Activated CD4-positive, alpha-beta T cell treated with anti-CD3 and anti-CD28 coated beads for 36 hours (primary cell): ENCODE measurements around the gene ROR2. TPM values are rescaled to one million over a fixed set of nuclear protein-coding genes. Genes with fewer than 3 reads are reported as not detected.
A peak's percentile ranks its signal among the peaks of the same experiment; 100 is the strongest.

Experiments used
- ATAC-seq: fragments of 200-7000 bp; cut with Tn5 transposase; one replicate; pipeline ENCODE4 v1.10.0; 2021; ENCODE audit warnings: mild to moderate bottlenecking, moderate library complexity
- CTCF ChIA-PET: fragments of 350-600 bp; sonication (Branson Sonifier 250); formaldehyde crosslinking; loops from one replicate; lab custom pipeline; 2021; ENCODE audit warnings: antibody characterized with exemption; lab: Charles Lee
- POLR2A ChIA-PET: fragments of 350-600 bp; sonication (Branson Sonifier 250); formaldehyde crosslinking; loops from one replicate; lab custom pipeline; 2021; ENCODE audit warnings: antibody characterized with exemption, inconsistent platforms; lab: Charles Lee
- DNase-seq: peaks from one replicate; pipeline ENCODE4 v3.0.0-alpha.2; 2020
- H3K27ac Mint-ChIP-seq: one replicate; pipeline ENCODE4 v1.8.0; 2021; ENCODE audit warnings: mixed read lengths
- H3K27me3 Mint-ChIP-seq: one replicate; pipeline ENCODE4 v1.8.0; 2021; ENCODE audit warnings: mixed read lengths
- H3K36me3 Mint-ChIP-seq: one replicate; pipeline ENCODE4 v1.8.0; 2021; ENCODE audit warnings: low read depth, mixed read lengths
- H3K4me1 Mint-ChIP-seq: one replicate; pipeline ENCODE4 v1.8.0; 2021; ENCODE audit warnings: mixed read lengths
- H3K4me3 Mint-ChIP-seq: one replicate; pipeline ENCODE4 v1.8.0; 2021; ENCODE audit warnings: mild to moderate bottlenecking, moderate library complexity, mixed read lengths
- H3K9me3 Mint-ChIP-seq: one replicate; pipeline ENCODE4 v1.8.0; 2021; ENCODE audit warnings: low read depth, mixed read lengths
- intact Hi-C, 2 experiments: fragments of 100-400 bp; cut with DNase I in 1 of 2; cut with micrococcal nuclease in 1 of 2; formaldehyde crosslinking; loops; one replicate each; pipeline versions ENCODE4 v1.14.2 to v1.15.1; 2022 to 2024; cut with DNase I, micrococcal nuclease
- microRNA-seq: library from miRNA; unstranded; fragments of <30 nt; microRNA quantifications from one replicate; pipeline ENCODE4 v1.2.0, GENCODE V29; 2021; ENCODE audit warnings: borderline replicate concordance
- total RNA-seq, 2 experiments: library from RNA; stranded (reverse); gene quantifications; one replicate each; pipeline ENCODE4 v1.2.3, GENCODE V29; 2021

Gene ROR2
- total RNA-seq, 2 experiments from 2014 or later, result not detected

DNA sequence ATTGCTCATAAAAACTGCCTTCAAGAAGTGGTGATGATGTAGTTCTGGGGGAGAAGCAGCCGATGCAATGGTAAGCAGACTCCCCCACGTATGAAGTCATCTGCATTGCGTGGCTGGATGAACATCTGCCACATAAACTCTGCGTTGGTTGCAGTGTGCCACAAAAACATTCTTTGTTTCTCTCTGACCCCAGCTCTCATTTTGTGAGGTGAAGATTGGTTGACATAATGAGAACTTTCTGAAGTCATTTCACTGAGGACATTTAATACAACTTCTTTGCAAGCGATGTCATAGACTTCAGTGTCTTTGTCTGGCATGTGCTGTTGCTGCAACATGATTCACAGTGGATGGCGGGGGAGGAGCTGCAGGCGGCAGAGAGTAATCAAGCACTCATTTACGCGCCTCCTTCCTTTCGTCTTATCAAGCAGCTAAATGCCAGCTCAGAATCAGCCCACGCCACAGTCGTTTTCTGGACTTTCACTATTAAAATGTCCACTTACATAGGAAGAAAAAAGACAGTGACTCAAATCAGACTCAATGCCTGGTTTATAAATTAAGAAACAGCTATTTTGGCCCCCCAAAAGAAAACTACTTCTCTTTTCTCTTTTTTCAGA, 434.8 kb downstream of the ROR2 start:
- Mint-ChIP-seq H3K27me3 (peaks cover 44% of the 10 kb centered on the region), H3K4me3 (no peak overlapping the region), H3K27ac (no peak overlapping the region), H3K9me3 (peaks cover 8% of the 10 kb centered on the region), H3K4me1 (no peaks in the 10 kb centered on the region), H3K36me3 (peaks cover 4% of the 10 kb centered on the region)
- POLR2A ChIA-PET, result no interaction called here
- DNase-seq (peak; percentile 42), ATAC-seq (peak; percentile 23)
- CTCF ChIA-PET, result no interaction called here
- intact Hi-C loops, result no loop called here

Small RNAs within 50 kb of the gene (microRNA-seq; reads per million reads assigned to microRNA genes)
- not detected for gene MIR3910-1
- gene MIR3910-2, result not detected

Other genes starting within 250 kb of the ROR2 start
- gene SPTLC1, start 165.2 kb upstream of the ROR2 start, total RNA-seq, result 10 to 100 TPM; 45.9 to 46.6 TPM